Heart right ventricle (tissue), 16 donors: ENCODE measurements around the gene DKC1. TPM values are rescaled to one million over a fixed set of nuclear protein-coding genes. Genes with fewer than 3 reads are reported as not detected.
A peak's percentile ranks its signal among the peaks of the same experiment; 100 is the strongest.

Experiments used
- ATAC-seq, 8 donors: fragments of 200-7000 bp; cut with Tn5 transposase; one replicate each; pipeline ENCODE4 v1.9.1; 2020; ENCODE audit warnings: mild to moderate bottlenecking in 8 of 8, moderate library complexity in 8 of 8, moderate number of reproducible peaks in 1 of 8
- DNase-seq, 2 donors: peaks; one replicate each; pipeline ENCODE4 v3.0.0-alpha.2; 2020
- H3K27ac ChIP-seq, 10 donors: fragments of 200-600 bp; sonication (generic) in 2 of 10; one replicate each; pipeline versions ENCODE4 v1.5.0 to v1.8.0; 2020 to 2022; ENCODE audit warnings: mild to moderate bottlenecking in 3 of 10
- H3K27me3 ChIP-seq, 7 donors: fragments of 200-600 bp; one replicate each; pipeline ENCODE4 v1.8.0; 2021 to 2022; ENCODE audit warnings: mild to moderate bottlenecking in 2 of 7
- H3K36me3 ChIP-seq, 9 donors: fragments of 200-600 bp; sonication (generic) in 1 of 9; one replicate each; pipeline versions ENCODE4 v1.5.0 to v1.8.0; 2020 to 2022; ENCODE audit warnings: mild to moderate bottlenecking in 2 of 9
- H3K4me1 ChIP-seq, 9 donors: fragments of 200-600 bp; sonication (generic) in 1 of 9; one replicate each; pipeline versions ENCODE4 v1.5.0 to v1.8.0; 2020 to 2022; ENCODE audit warnings: mild to moderate bottlenecking in 4 of 9
- H3K4me3 ChIP-seq, 10 donors: fragments of 200-600 bp; sonication (generic) in 2 of 10; one replicate each; pipeline versions ENCODE4 v1.5.0 to v1.8.0; 2020 to 2022; ENCODE audit warnings: mild to moderate bottlenecking in 7 of 10, moderate library complexity in 2 of 10
- H3K9me3 ChIP-seq, 11 donors: fragments of 200-600 bp in 10 of 11; sonication (generic) in 2 of 11; one replicate each; pipeline versions ENCODE4 v1.5.0 to v1.8.0; 2013 to 2022; ENCODE audit warnings: mild to moderate bottlenecking in 2 of 11, control low read depth in 1 of 11, moderate library complexity in 1 of 11
- WGBS, 2 donors: extraction: QIAGEN DNeasy Blood & Tissue Kit; methylation state at CpG; one replicate each; pipeline ENCODE4 v1.1.7; 2013; ENCODE audit warnings: inconsistent platforms in 1 of 2; 5-methylcytosine and 5-hydroxymethylcytosine counted together
- intact Hi-C, 10 donors: fragments of 100-400 bp; cut with DNase I; formaldehyde crosslinking; loops; one replicate each; pipeline versions ENCODE4 v1.11.1 to v1.14.2; 2022
- polyA plus RNA-seq, 2 donors: library from polyadenylated mRNA; stranded (reverse); fragments of 200-250 nt; gene quantifications; one replicate each; pipeline ENCODE4 v1.2.3, GENCODE V29; 2013
- total RNA-seq, 10 donors: library from RNA; stranded (reverse); fragmentation: NEBNext Ultra II Directional in 3 of 10; extraction: Animal tissue kit (Norgen Biotek cat#: 25700) in 3 of 10; gene quantifications; one replicate each; pipeline versions ENCODE4 v1.2.1 to v1.2.4, GENCODE V29; 2021 to 2023
- TF ChIP-seq, protein P1 (sequence below), 9 donors: fragments of 200-600 bp; sonication (generic) in 2 of 9; IDR thresholded peaks; one replicate each; pipeline versions ENCODE4 v1.5.0 to v1.8.0; 2021 to 2022; ENCODE audit warnings: antibody characterized with exemption in 9 of 9, mild to moderate bottlenecking in 5 of 9, moderate library complexity in 1 of 9
- donor health status: Arrhythmogenic right ventricular cardiomyopathy.
- donor health status: ischemic (EF 13 %, LVEDD 7.1; RV severe dilation, severe dysfunction).
- donor health status: healthy with polysubstance abuse.
- donor health status: DM: no; HTN: yes; CAD: no.
- donor health status: DM: no; HTN: no; CAD: no.
- donor health status: ischemic (EF 25% LVEDD 6.9; RV normal size, moderate dysfunction).
- donor health status: ischemic (EF 25% LVEDD 5.7; RV mildly dilated, moderate dysfunction).
- donor health status: healthy.
- donor health status: DM: yes; HTN: yes; CAD: no.
- donor health status: Ischemic cardiomyopathy.
- donor health status: ischemic (EF 35%, LVEDD 5.7; RV mildly dilated, moderate dysfunction).
- donor health status: nonischemic (EF 11% LVEDD 7.7; RV severe dilation, severe dysfunction).
- donor health status: DM: yes; HTN: yes; CAD: no.
- donor health status: PGD.
- donor health status: ischemic (EF 29% LVEDD 5.4; RV normal size, mild dysfunction).
- donor health status: nonischemic (EF 23%, LVEDD 6.1; RV moderate dilation, normal function).

DKC1 gene
- total and polyA plus RNA-seq, 12 donors, result 18.8 to 31.9 (median 26.0) TPM

- no peak for ATAC-seq
- TF ChIP-seq, protein P1, sequence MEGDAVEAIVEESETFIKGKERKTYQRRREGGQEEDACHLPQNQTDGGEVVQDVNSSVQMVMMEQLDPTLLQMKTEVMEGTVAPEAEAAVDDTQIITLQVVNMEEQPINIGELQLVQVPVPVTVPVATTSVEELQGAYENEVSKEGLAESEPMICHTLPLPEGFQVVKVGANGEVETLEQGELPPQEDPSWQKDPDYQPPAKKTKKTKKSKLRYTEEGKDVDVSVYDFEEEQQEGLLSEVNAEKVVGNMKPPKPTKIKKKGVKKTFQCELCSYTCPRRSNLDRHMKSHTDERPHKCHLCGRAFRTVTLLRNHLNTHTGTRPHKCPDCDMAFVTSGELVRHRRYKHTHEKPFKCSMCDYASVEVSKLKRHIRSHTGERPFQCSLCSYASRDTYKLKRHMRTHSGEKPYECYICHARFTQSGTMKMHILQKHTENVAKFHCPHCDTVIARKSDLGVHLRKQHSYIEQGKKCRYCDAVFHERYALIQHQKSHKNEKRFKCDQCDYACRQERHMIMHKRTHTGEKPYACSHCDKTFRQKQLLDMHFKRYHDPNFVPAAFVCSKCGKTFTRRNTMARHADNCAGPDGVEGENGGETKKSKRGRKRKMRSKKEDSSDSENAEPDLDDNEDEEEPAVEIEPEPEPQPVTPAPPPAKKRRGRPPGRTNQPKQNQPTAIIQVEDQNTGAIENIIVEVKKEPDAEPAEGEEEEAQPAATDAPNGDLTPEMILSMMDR (IDR thresholded peaks at IDR 0.05), result no peak
- WGBS, 2 donors, result 92 to 96% methylated on average over 8 of the region's 8 CpGs
Observed at GRCh38 chrX:154791939-154792338, 29.3 kb downstream of the DKC1 start.

DNA sequence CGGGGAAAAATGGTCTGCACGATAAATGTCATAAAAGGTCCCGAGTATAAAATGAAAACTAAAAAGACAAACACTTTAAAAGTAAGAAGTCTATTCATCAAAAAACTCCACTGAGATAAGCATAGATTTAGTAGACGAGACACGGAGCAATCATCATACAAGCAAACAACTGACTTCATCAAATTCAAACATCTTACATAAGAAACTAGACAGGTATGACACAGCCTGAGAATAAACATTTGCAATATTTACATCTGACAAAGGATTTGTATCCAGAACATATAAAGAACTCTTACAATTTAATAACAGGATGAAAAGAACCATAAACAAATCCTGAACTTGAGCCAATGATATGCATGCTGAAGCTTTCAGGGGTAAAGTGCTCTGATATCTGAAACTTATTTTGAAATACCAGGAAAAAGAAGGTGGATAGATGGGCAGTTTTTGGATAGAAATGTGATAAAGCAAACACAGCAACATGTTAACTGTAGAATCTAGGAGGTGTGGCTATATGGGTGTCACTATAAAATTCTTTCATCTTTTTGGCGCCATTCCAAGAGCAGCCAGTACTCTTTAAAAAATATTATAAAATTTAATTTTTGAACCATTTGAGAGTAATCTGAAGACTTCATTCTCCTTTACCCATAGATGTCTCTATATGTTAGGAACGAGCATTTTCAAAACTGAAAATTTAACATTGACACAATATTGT, 30.6 kb downstream of the DKC1 start:
- WGBS, 2 donors, result 91 to 94% methylated on average over 7 of the region's 7 CpGs
- intact Hi-C loops, result no loop called here
- ATAC-seq (no peak), DNase-seq (no peak)
- Histone ChIP-seq H3K4me3 (no peak overlapping the region), H3K27ac (no peak overlapping the region), H3K4me1 (peaks cover 0 to 8% (median 0%) of the 10 kb centered on the region in 9 donors), H3K9me3 (no peaks in the 10 kb centered on the region), H3K36me3 (peaks cover 0 to 15% (median 0%) of the 10 kb centered on the region in 9 donors), H3K27me3 (no peaks in the 10 kb centered on the region)
- TF ChIP-seq, protein P1 (IDR thresholded peaks at IDR 0.05), result no peak

More at GRCh38 chrX:154791939-154792338, 29.3 kb downstream of the DKC1 start:
- Histone ChIP-seq H3K36me3 (peaks cover 0 to 19% (median 0%) of the 10 kb centered on the region in 9 donors), H3K27me3 (no peaks in the 10 kb centered on the region), H3K9me3 (no peaks in the 10 kb centered on the region), H3K4me3 (no peak overlapping the region), H3K27ac (no peak overlapping the region), H3K4me1 (peaks cover 0 to 3% (median 0%) of the 10 kb centered on the region in 9 donors)
- intact Hi-C loops, result no loop called here
- no peak for DNase-seq

DNA sequence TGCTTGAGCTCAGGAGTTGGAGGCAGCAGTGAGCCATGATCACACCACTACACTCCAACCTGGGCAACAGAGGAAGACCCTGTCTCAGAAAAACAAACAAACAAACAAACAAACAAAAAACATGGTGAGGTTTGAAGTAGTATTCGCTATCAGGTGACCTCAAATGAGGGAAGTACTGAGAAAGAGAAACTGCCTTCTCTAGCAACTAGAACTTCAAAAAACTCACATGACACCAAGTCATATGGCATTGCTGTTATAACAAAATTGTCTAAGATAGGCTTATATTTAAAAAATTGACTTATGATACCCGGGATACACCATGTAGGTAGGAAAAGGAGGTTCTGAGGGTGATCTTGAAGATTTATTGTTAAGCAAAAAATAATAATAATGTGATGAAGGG, 32.4 kb downstream of the DKC1 start:
- intact Hi-C loops, result no loop called here
- TF ChIP-seq, protein P1 (IDR thresholded peaks at IDR 0.05), result no peak
- DNase-seq (no peak), ATAC-seq (no peak)
- H3K27me3 ChIP-seq, result no peaks in the 10 kb centered on the region
- 92 to 97% methylated on average over 2 of the region's 2 CpGs for WGBS, 2 donors
- H3K27ac ChIP-seq, result peak overlapping the region in 1 of 10 donors; percentile 64
- H3K4me3 ChIP-seq, result no peak overlapping the region
- H3K4me1 ChIP-seq, result peaks cover 0 to 25% (median 4%) of the 10 kb centered on the region in 9 donors
- peaks cover 0 to 6% (median 0%) of the 10 kb centered on the region in 9 donors for H3K36me3 ChIP-seq
- H3K9me3 ChIP-seq, result no peaks in the 10 kb centered on the region

DNA sequence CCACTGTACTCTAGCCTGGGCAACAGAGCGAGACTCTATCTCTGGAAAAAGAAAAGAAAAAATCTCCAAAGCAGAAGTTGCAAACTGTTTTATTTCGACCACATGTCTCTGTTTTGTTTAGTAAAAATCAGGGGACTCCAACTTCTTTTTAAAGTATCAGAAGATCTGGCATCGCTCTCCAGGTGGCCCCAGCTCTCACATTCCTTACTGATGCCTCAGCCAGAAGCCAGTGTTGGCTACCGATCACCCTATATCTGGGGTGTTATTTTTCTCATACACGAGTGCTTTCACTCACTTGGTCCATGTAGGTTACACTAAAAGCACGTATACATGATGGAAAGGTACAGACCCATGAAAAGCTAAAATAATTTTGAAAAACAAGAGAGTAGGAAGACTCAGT, 34.3 kb downstream of the DKC1 start:
- H3K4me3 ChIP-seq, result no peak overlapping the region
- TF ChIP-seq, protein P1 (IDR thresholded peaks at IDR 0.05), result no peak
- peaks cover 0 to 39% (median 11%) of the 10 kb centered on the region in 9 donors for H3K4me1 ChIP-seq
- H3K36me3 ChIP-seq, result no peaks in the 10 kb centered on the region
- no peaks in the 10 kb centered on the region for H3K9me3 ChIP-seq
- DNase-seq (no peak), ATAC-seq (no peak)
- H3K27me3 ChIP-seq, result no peaks in the 10 kb centered on the region
- intact Hi-C loops, result no loop called here
- H3K27ac ChIP-seq, result peak overlapping the region in 1 of 10 donors; percentile 1
- 66% methylated on average over 6 of the region's 6 CpGs for WGBS, 2 donors
